Ovary (tissue), 9 donors: Measurements from ENCODE around the gene ME3. TPM values are rescaled to one million over a fixed set of nuclear protein-coding genes. Genes with fewer than 3 reads are reported as not detected.

Experiments used
- DNase-seq, 5 donors: peaks; one replicate each; pipeline ENCODE4 v3.0.0-alpha.2; 2019 to 2020
- H3K27ac ChIP-seq, 2 donors: fragments of 200-600 bp; one replicate each; pipeline versions ENCODE4 v1.5.1 to v1.8.0; 2019 to 2022
- H3K27me3 ChIP-seq: fragments of 200-600 bp; one replicate; pipeline ENCODE4 v1.8.0; 2022
- H3K36me3 ChIP-seq: fragments of 200-600 bp; sonication (generic); one replicate; pipeline ENCODE4 v1.5.1; 2019
- H3K4me1 ChIP-seq: one replicate; pipeline ENCODE4 v1.8.1; 2013; ENCODE audit warnings: mild to moderate bottlenecking, moderate library complexity; ENCODE audit not compliant: insufficient read depth
- H3K4me3 ChIP-seq: fragments of 200-600 bp; sonication (generic); one replicate; pipeline ENCODE4 v1.5.1; 2017
- H3K9me3 ChIP-seq, 2 donors: fragments of 200-600 bp in 1 of 2; sonication (generic) in 1 of 2; one replicate each; pipeline versions ENCODE4 v1.5.1 to v1.8.1; 2013 to 2019; ENCODE audit warnings: mild to moderate bottlenecking in 1 of 2, moderate library complexity in 1 of 2
- EP300 ChIP-seq: sonication (generic); formaldehyde crosslinking; IDR thresholded peaks from one replicate; pipeline ENCODE4 v1.6.1; 2017; ENCODE audit warnings: antibody characterized with exemption
- POLR2A ChIP-seq: fragments of 450-650 bp; IDR thresholded peaks from one replicate; pipeline ENCODE4 v1.6.1; 2017; ENCODE audit warnings: antibody characterized with exemption, mild to moderate bottlenecking, moderate library complexity
- WGBS, 3 donors: extraction: QIAGEN DNeasy Blood & Tissue Kit in 1 of 3; methylation state at CpG; one replicate each; pipeline versions ENCODE4 v1.1.5 to v1.1.7; 2013 to 2017; 5-methylcytosine and 5-hydroxymethylcytosine counted together
- intact Hi-C, 4 donors: fragments of 100-400 bp; cut with DNase I; formaldehyde crosslinking; loops; one replicate each; pipeline versions ENCODE4 v1.11.0 to v1.15.1; 2022 to 2023
- polyA plus RNA-seq, 2 donors: library from polyadenylated mRNA; stranded (reverse); fragments of 200-250 nt in 1 of 2; fragments of 350-450 nt in 1 of 2; fragmentation: Illumina TruSeq in 1 of 2; extraction: RNeasy Lipid Tissue Mini Kit (QIAGEN cat#74804) in 1 of 2; gene quantifications; one replicate each; pipeline ENCODE4 v1.2.3, GENCODE V29; 2013 to 2014
- total RNA-seq, 7 donors: library from RNA; depleted of rRNA in 2 of 7; stranded (reverse); fragments of >200 nt in 2 of 7; fragmentation: NEBNext Ultra II Directional in 3 of 7; extraction: Animal tissue kit (Norgen Biotek cat#: 25700) in 3 of 7; gene quantifications; one replicate each; pipeline versions ENCODE4 v1.1.0 to v1.2.4, GENCODE V29; 2016 to 2023
- TF ChIP-seq, protein P1 (sequence below), 3 donors: fragments of 450-650 bp in 2 of 3; fragments of 200-600 bp in 1 of 3; IDR thresholded peaks; one replicate each; pipeline versions ENCODE4 v1.5.1 to v1.8.0; 2016 to 2022; ENCODE audit warnings: antibody characterized with exemption in 3 of 3, mild to moderate bottlenecking in 1 of 3
- donor health status: DM: no; HTN: no; CAD: no; lungs with moderate emphysema.
- donor health status: DM: no; HTN: no; CAD: no.
- donor health status: Bipolar disorder and iron deficiency.
- donor health status: DM: yes; HTN: yes; CAD: no.
- donor health status: DM: no; HTN: no; CAD: no.
- donor health status: DM: yes; HTN: yes; CAD: no.

The ME3 gene
- total and polyA plus RNA-seq, 9 donors = 25.2 to 48.6 (median 43.1) TPM

DNA sequence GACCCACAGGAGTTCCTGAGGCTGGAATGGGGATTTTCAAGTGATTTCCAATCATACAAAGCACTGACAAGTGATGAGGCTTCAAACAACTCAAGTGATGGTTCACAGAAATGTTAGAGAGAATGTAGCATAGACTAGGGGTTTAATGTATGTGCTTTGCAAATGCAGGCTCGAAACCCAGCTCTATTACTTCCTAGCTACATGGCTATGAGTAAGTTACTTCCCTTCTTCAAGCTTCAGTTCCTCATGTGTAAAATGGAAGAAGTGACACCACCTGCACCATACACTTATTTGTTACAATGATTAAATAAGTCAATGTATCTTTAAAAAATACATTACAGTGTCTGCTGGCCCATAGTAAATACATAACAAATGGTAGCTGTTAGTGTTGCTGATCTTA lies 158.0 kb downstream of the ME3 start:
- no peak for DNase-seq
- WGBS, 3 donors = 100% methylated on average over 1 of the region's 1 CpG
- Histone ChIP-seq H3K4me3 (no peak overlapping the region), H3K27ac (no peak overlapping the region), H3K36me3 (no peaks in the 10 kb centered on the region), H3K27me3 (no peaks in the 10 kb centered on the region), H3K4me1 (peaks cover 8% of the 10 kb centered on the region), H3K9me3 (no peaks in the 10 kb centered on the region)
- TF ChIP-seq POLR2A = no peak
- no peak for TF ChIP-seq EP300
- TF ChIP-seq, protein P1, sequence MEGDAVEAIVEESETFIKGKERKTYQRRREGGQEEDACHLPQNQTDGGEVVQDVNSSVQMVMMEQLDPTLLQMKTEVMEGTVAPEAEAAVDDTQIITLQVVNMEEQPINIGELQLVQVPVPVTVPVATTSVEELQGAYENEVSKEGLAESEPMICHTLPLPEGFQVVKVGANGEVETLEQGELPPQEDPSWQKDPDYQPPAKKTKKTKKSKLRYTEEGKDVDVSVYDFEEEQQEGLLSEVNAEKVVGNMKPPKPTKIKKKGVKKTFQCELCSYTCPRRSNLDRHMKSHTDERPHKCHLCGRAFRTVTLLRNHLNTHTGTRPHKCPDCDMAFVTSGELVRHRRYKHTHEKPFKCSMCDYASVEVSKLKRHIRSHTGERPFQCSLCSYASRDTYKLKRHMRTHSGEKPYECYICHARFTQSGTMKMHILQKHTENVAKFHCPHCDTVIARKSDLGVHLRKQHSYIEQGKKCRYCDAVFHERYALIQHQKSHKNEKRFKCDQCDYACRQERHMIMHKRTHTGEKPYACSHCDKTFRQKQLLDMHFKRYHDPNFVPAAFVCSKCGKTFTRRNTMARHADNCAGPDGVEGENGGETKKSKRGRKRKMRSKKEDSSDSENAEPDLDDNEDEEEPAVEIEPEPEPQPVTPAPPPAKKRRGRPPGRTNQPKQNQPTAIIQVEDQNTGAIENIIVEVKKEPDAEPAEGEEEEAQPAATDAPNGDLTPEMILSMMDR (IDR thresholded peaks at IDR 0.05) = no peak
- intact Hi-C loops = no loop called here

DNA sequence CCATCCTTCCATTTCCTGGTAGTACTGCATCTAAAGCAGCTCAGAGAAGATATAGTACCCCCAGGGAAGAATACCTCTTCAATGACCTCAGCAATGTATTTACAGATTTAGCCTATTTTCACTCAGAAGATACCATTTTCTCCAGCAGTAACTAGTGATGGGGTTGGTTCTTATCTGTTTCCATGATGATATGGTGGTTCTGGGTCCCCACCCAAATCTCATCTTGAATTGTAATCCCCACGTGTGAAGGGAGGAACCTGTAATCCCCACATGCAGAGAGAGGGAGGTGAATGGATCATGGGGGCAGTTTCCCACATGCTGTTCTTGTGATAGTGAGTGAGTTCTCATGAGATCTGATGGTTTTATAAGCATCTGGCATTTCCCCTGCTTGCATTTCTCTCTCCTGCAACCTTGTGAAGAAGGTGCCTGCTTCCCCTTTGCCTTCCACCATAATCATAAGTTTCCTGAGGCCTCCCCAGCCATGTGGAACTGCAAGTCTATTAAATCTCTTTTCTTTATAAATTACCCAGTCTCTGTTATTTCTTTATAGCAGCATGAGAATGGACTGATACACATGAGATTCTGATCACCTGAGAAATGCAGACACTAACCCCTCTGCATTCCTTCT lies 158.6 kb downstream of the ME3 start:
- no peak overlapping the region for H3K27ac ChIP-seq
- H3K4me1 ChIP-seq = peaks cover 6% of the 10 kb centered on the region
- H3K9me3 ChIP-seq = no peaks in the 10 kb centered on the region
- H3K36me3 ChIP-seq = no peaks in the 10 kb centered on the region
- no peak overlapping the region for H3K4me3 ChIP-seq
- H3K27me3 ChIP-seq = no peaks in the 10 kb centered on the region
- intact Hi-C loops = loop anchor here in 1 of 4 donors (1.0 kb wide), 1 partner anchor 18 kb away; no protein-coding TSS in a partner anchor
- TF ChIP-seq POLR2A (no peak), EP300 (no peak)
- TF ChIP-seq, protein P1 (IDR thresholded peaks at IDR 0.05) = no peak
- DNase-seq = no peak
- WGBS, 3 donors = 74 to 82% (median 75%) methylated on average over 1 of the region's 1 CpG

DNA sequence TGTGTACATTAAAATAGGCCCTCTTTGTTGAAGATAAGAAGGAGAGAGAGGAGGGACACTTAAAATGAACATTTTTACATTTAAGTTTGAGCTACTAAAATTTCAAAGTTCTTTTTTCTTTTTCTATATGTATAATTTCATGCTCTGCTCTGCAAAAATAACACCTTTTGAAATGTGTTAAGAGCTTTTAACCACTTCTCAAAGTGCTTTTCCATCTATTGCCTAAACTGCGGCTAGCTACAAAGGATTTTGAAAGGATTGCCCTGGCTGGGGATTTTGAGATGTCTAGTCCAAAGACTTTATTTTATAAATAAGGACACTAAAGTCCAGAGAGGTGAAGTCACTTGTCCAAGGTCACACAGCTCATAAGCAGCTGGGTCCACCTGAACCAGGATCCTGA lies 159.3 kb downstream of the ME3 start:
- no peaks in the 10 kb centered on the region for H3K27me3 ChIP-seq
- intact Hi-C loops = loop anchor here in 1 of 4 donors (1.0 kb wide), 1 partner anchor 17 kb away; no protein-coding TSS in a partner anchor
- H3K4me3 ChIP-seq = no peak overlapping the region
- peaks cover 3% of the 10 kb centered on the region for H3K4me1 ChIP-seq
- H3K9me3 ChIP-seq = no peaks in the 10 kb centered on the region
- TF ChIP-seq EP300 = no peak
- TF ChIP-seq, protein P1 (IDR thresholded peaks at IDR 0.05) = no peak
- no peak for TF ChIP-seq POLR2A
- 93 to 100% (median 97%) methylated on average over 1 of the region's 1 CpG for WGBS, 3 donors
- no peak overlapping the region for H3K27ac ChIP-seq
- DNase-seq = no peak
- no peaks in the 10 kb centered on the region for H3K36me3 ChIP-seq

DNA sequence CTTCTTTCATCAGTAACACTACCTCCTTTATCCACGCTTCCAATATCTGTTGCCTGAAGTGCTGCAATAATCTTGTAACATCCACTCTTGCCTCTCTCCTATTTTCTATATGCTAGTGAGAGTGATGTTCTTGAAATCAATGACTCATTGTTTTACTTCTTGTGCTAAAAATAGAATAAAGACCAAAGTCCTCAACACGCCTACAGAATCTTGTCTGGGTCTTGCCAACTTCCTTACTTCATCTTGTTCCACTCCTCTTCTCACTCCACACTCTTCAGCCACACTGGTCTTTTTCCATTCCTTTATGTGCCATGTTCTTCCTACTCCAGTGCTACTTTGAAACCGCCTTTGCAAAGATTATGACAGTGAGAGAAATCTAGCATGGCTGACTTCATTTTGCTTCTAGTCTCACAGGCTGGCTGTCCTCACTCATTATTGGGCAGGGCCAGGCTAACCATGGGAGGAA lies 161.3 kb downstream of the ME3 start:
- WGBS, 3 donors = 54 to 66% (median 63%) methylated on average over 3 of the region's 3 CpGs
- H3K4me3 ChIP-seq = no peak overlapping the region
- no peaks in the 10 kb centered on the region for H3K27me3 ChIP-seq
- no peaks in the 10 kb centered on the region for H3K36me3 ChIP-seq
- intact Hi-C loops = no loop called here
- no peaks in the 10 kb centered on the region for H3K9me3 ChIP-seq
- no peak overlapping the region for H3K27ac ChIP-seq
- TF ChIP-seq EP300 (no peak), POLR2A (no peak)
- TF ChIP-seq, protein P1 (IDR thresholded peaks at IDR 0.05) = no peak
- DNase-seq = no peak
- H3K4me1 ChIP-seq = peaks cover 3% of the 10 kb centered on the region
